ENCODE data around the gene PLA2G5.

PLA2G5 gene

DNA sequence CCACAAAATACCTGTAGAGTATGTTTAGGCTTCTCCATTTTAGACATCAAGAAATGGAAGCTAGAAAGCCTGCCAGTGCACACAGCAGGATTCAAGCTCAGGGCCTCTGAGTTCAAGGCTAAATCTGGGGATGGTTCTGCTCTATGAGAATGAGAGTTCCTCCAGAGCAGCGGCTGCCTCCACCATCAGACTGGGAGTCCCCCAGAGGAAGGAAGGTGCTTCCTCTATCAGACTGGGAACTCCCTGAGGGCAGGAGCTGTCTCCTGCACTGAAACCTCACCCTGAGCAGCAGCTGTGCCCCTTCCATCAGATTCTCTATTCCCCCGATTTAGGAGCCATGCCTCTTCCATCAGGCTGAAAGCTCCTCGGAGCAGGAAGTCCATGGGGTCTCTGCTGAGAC, 20.1 kb downstream of the PLA2G5 start:
- DNase-seq (ENCODE audit: low spot score) = no peak

DNA sequence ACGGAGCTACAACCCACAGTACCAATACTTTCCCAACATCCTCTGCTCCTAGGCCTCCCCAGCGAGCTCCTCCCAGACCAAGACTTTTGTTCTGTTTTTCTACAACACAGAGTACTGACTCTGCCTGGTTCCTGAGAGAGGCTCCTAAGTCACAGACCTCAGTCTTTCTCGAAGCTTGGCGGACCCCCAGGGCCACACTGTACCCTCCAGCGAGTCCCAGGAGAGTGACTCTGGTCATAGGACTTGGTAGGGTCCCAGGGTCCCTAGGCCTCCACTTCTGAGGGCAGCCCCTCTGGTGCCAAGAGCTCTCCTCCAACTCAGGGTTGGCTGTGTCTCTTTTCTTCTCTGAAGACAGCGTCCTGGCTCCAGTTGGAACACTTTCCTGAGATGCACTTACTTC, 20.6 kb downstream of the PLA2G5 start:
- no peak for DNase-seq (ENCODE audit: low spot score)

DNA sequence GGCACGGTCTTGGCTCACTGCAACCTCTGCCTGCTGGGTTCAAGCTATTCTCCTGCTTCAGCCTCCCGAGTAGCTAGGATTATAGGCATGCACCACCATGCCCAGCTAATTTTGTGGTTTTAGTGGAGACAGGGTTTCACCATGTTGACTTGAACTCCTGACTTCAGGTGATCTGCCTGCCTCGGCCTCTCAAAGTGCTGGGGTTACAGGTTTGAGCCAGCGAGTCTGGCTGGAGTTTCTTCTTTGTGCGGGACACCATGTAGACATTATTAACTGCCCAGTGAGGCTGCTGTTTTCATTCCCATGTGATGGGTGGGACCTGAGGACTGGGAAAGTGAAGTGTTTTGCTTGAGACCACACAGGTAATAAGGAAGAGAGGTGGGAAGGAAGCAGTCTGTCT, 23.3 kb downstream of the PLA2G5 start:
- DNase-seq (ENCODE audit: low spot score) = no peak

DNA sequence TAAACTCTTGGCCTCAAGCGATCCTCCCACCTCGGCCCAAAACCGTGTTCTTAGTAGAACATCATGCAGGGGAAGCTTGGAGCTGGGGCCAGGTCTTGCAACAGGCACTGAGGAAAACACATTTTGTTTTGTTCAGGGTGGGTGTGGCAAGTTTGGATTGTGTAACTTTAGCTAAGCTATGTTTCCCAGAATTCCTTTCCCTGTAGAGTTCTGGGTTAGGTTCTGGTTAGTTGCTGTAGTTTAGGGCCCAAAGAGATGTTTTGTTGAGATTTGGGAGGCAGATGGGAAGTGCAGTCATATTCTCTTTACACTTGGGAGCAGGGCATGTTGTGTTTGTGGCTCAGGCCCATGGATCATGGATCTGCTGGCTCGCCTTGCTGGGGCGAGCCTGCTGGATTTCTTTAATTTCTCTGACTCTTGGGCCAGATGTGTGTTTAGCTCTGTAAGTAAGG, 24.0 kb downstream of the PLA2G5 start:
- no peak for DNase-seq (ENCODE audit: low spot score)

DNA sequence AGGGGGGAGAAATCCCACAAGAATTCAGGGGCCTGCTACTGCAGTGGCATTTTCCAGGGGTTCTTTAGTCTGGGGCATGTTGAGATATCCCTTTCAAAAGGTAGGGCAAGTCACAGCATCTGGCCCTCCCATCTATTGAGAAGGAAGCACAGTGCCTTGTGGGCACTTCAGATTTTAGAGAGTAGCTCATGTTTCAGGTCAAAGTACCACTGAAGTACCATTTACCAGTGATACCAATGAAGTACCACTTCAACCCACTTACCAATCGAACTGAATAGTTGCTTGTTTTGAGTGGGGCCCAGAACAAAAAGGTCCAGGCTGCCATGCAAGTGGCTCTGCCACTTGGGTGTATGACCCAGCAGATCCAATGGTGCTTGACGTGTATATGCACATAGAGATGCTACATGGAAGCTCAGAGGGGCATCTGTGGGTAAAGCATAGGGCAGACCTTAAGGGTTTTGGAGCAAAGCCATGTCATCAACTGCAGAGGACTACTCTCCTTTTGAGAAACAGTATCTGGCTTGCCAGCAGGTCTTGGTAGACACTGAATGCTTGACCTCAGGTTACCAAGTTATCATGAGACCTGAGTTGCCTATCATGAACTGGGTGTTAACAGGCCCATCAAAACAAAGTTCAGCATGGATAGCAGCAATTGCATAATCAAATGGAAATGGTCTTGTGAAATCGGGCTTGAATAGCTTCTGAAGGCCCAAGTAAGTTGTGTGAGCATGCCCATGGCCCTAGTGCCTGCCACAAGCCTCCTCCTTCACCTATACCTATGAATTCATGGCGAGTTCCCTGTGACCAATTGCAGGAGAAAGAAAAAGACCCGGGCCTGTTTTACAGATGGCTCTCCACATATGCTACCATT, 25.8 kb downstream of the PLA2G5 start:
- no peak for DNase-seq (ENCODE audit: low spot score)

DNA sequence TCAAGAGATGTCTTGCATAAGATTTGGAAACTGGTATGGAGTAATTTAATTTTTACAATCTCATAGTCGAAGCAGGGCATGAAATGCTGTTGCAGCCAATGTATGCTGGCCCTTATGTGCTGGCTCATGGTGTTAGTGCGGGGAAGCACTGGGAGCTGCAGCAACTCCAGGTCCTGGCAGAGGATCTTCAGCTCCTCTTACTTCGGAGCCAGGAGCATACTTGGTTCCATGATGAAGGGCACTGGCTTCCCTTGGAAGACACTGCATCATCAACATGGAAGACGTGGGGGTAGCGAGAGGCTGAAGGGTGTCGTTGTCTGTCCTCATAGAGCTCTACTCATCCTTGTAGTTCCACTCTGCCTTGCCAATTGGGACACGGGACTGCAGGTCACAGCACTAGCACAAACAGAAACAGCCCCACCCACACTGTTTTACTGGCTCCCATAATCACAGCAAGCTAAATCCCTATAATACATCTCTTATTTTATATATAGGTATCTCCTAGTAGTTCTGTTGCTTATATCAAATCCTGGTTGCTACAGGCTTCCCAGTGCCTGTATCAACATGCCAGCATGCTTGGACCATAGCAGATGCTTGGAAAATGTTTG, 26.9 kb downstream of the PLA2G5 start:
- no peak for DNase-seq (ENCODE audit: low spot score)

DNA sequence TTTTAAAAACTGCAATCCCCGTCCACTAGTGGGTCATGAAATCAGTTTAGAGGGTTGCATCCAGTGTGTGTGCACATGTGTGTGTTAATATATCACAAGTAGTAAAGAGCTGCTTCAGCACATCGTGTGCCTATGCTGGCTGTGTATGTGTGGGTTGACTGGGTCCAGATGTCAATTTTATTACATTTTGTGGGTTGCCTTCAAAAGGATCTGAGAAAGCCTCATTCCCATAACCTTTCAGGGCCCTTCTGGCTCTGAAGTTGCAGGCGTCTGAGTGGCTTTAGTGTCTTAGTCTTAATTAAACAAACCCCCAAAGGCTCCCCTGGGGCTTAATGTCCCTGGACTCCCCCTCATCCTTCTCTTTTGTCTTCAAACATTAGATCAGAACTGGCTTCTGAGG, 29.5 kb downstream of the PLA2G5 start:
- DNase-seq (ENCODE audit: low spot score) = no peak

DNA sequence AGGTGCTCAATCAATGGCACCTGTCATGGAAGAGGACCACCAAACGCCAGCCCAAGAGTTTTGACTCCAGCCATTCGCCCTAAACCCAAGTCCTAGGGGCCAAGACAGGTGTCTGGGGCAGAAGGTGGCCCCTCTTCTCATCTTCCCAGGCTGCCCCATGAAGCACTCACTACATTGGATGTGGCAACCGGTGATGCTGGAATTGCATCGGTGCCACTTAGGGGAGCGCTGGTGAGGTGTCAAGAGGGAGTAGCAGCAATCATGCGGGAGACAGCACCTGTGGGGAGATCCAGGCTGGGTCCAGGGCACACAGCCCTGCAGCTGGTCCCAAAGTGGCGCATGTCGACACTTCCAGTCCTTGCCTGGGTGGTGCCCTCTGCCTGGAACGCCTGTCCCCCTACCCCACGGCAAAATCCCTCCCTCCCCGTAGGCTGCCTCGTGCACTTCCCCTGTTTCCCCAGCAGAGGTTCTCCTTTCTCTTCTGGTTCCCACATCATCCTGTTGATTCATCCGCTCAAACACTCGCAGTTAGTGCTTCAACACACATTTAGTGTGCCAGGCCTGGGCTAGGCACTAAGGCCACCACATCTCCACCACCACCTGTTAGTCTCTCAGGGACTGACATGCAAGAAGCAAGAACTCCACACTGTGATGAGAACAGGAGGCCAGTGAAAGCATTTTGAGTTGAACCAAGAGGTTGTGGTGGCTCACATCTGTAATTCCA, 30.8 kb downstream of the PLA2G5 start:
- DNase-seq (ENCODE audit: low spot score) = peak; percentile 68

DNA sequence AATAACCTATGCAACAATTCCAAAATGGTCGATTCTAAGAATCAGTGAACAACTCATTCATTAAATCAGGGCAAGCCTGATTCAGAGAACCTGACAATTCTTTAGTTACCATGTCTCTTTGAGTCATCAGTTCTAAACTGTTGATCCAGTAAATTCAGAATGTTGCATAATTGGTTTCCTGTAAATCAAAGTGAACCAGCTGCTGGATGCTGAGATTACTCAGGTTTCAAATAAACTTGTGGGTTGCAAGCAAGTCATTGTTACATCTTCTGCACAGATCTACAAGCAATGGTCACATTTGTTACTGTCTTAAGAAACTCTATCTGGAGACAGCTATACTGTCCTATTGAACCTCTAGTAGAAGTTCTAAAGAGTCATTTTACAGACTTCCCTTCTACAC, 32.9 kb downstream of the PLA2G5 start:
- DNase-seq (ENCODE audit: low spot score) = no peak

DNA sequence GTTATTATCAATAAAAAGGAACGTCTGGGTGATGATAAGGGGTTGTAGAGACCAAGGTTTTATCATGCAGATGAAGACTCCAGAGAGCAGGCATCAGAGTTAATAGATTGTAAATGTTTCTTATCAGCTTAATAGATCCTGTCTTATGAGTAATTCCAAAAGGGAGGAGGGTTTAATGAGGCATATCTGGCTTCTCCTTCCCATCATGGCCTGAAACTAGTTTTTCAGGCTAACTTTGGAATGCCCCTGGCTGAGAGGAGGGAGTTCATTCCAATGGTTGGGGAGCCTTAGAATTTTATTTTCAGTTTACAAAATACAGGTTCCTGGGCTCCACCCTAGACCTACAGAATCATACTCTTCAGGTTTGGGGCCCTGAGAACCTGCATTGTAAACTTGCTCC, 35.9 kb downstream of the PLA2G5 start:
- no peak for DNase-seq (ENCODE audit: low spot score)

DNA sequence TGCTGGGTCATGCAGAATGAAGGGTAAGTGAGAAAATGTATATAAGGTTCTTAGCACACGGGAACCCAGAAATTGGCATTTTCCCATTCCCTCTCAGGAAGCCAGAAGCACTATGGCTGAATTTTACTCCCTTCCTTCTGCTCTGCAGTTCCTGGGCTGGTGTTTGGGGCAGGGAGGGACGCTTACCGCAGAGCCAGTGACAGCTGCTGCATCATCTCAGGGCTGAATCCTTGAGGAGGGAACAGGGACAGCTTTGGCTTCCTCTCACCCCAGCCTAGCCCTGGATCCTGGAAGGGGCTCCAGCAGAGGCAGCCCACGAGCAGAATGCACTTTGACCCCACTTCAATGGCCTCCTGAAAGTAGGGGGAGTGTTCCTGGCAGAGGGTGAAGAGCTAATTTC, 37.4 kb downstream of the PLA2G5 start:
- DNase-seq (ENCODE audit: low spot score) = no peak

DNA sequence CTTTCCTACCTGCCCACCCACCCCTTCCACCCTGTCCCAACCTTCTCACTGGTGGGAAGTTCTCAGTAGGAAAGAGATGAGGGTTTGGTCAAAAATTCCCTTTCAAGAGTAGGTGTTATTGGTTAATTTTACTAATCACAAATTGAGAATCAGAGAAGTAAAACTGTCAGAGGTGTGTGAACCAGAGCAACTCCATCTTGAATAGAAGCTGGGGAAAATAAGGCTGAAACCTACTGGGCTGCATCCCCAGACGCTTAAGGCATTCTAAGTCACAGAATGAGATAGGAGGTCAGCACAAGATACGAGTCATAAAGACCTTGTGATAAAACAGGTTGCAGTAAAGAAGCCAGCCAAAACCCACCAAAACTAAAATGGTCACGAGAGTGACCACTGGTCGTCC, 37.8 kb downstream of the PLA2G5 start:
- no peak for DNase-seq (ENCODE audit: low spot score)

DNA sequence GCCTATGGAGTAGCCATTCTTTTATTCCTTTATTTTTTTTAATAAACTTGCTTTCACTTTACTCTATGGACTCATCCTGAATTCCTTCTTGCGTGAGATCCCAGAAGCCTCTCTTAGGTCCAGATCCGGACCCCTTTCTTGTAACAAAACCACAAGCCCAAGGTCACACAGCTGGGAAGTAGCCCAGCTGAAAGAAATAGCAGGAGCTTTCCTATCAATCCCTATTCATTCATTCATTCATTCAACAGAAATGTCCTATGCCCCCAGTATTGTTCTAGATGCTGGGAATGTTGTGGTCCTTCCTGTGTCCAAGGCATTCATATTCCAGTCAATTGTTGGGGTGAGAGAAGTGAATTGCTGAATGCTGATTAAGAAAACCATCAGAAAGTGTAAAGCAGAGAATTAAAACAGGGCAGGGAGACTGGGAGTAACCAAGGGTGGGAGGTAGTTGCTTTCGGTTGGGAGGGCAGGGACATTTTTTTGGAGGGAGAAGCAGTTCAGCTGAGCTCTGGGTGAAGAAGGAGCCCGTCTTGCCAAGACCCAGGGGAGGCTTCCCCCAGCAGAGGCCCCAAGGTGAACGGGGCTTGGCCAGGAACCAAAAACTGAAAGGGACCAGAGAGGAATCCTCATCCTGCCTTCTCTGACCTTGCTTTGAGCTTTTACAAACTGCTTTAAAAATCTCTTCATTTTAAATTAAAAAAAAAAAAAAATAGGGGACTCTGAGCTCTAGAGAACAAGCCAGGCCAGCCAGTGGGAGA, 38.6 kb downstream of the PLA2G5 start:
- no peak for DNase-seq (ENCODE audit: low spot score)

DNA sequence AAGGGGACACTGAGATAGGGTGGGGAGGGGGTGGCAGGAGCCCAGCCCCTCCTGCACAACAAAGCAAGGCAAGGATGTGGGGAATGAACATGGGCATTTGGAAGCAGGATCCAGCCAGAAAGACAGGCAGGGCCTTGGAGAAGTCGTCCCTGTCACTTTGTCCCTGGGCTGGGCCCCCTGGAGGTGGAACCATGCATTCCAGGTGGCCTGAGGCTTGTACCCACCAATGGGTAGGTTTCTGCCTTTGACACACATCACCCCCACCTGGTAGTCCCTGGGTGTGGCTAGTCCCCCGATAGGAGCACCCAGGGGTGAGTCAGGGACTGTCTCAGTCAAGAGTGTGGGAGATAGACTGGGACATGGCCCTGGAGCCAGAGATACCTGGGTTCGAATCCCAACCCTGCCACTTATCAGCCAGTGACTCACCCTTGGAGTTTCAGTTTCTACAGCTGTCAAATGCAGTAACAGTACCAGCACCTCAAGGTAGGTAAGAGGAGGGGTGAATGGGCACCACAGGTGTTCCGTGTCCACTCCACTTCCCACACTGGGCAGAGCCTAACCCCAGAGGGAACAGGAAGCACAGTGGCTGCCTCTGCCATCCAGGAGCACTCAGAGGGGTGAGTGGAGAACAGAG, 39.3 kb downstream of the PLA2G5 start:
- no peak for DNase-seq (ENCODE audit: low spot score)

DNA sequence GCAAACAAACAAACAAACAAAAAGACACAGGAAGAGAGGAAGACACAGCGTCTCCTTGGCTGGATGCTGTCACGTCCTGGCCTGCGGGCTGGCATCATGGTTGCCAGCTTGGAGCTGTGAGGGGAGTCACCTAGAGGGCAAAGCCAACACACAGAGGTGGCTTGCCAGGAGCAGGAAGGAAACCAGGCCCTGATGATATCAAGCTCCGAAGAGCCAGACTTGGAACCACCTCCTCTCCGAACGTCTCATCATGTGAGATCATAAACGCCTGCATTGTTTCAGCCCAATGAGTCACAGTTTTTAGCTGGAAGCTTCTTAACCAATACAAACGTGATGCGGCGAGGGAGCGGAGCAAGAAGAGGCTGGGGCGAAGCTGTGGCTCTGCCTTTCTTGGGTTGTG, 40.7 kb downstream of the PLA2G5 start:
- no peak for DNase-seq (ENCODE audit: low spot score)

DNA sequence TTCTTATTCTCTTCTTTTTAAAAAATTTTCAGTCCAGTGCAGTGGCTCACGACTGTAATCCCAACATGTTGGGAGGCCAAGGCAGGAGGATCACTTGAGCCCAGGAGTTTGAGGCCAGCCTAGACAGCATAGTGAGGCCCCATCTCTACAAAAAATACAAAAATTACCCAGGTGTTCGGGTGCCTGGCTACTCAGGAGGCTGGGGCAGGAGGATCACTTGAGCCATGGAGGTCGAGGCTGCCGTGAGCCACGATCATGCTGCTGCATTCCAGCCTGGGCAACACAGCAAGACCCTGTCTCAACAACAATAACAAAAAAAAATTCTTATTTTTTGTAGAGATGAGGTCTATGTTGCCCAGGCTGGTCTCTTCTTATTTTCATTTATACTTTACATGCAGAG, 41.5 kb downstream of the PLA2G5 start:
- DNase-seq (ENCODE audit: low spot score) = no peak

DNA sequence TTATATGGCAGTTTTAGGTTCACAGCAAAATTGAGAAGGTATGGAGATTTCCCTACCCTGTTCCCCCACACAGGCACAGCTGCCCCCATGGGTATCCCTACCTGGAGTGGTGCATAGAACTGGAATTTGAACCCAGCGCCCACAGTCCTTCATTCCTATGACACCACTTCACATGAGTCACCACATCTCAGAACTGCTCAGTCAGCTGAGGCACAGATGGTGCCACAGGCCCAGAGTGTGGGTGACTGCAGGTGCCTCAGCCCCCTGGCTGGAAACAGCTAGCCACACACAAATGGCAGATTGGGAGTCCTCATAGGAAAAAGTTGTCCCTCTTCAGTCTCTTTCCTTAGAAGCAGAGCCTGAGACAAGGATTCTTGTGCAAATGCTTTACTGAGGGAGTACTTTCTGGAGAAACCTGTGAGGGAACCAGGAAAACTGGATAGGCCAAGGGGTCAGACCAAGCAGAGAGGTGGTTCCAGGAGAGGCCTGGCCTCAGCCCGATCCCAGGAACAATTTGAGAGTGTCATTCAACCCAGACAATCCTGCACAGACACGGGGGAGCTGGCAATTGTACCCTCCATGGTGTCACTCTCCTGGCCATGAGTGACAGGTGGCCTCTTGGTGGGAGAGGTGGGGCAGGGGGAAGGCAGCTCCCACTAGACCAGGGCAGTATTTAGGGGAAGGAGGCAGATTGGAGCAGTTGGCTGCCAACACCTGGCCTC, 42.4 kb downstream of the PLA2G5 start:
- DNase-seq (ENCODE audit: low spot score) = no peak

DNA sequence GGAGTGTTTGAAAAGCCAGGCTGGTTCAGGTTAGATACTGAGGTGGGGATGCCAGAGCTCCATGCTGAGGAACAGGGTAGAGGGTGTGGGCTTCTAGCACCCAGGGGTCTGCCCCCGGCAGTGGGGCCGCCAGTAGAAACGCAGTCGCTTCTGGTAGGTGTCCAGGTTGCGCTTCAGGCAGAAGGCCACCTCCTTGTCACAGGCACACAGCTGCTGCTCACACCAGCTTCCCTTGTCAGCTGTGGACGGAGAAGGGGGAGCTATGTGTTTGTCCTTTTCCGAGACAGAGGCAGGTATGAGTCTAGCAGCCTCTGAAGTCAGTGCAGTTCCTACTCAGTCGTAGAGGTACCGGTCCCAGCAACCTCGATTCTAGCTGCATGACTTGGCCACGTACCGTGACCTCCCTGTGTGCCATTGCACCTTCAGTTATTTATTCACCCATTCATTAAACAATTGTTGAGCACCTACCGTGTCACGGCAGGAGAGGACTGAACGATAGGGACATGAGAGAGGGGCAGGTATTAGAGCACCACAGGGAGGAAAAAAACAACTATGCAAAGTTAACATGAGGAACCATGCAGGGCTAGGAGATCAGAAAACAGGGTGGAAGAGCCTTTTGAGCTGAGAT, 44.1 kb downstream of the PLA2G5 start:
- DNase-seq (ENCODE audit: low spot score) = no peak

DNA sequence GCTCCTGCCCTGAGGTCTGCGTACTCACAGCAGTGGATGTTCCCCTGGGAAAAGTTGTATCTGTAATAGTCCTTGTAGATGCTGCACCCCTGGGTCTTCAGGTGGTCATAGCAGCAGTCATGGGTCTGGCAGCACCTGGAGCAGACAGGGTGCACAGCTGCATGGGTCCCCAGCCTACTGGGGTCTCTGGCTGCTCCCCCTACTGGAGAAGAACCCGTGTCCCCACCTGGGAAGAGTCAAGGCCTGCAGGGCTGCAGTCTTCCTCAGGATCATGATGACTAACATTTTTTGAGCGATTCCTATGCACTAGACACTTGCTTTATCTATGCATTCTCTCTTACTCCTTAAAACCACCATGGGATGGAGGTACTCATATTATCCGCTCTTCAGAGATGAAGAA, 45.5 kb downstream of the PLA2G5 start:
- DNase-seq (ENCODE audit: low spot score) = no peak

DNA sequence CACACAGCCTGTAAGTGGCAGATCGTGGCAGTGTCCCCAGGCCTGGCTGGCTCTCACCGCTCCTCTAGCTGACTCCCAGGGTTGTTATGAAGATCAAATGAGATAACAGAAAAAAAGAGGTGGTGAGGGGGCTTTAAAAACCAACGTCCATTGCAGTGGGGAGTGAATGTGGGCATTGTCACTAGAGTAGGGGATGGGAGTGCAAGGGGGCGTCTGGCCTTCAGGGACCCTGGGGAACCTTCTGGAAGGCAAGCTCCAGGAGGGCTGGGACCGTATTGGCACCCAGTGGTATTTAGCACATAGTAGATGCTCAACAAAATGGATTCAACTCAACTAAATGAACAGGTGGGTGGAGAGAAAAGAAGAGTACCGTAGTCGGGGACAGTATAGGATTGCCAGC, 45.9 kb downstream of the PLA2G5 start:
- no peak for DNase-seq (ENCODE audit: low spot score)

DNA sequence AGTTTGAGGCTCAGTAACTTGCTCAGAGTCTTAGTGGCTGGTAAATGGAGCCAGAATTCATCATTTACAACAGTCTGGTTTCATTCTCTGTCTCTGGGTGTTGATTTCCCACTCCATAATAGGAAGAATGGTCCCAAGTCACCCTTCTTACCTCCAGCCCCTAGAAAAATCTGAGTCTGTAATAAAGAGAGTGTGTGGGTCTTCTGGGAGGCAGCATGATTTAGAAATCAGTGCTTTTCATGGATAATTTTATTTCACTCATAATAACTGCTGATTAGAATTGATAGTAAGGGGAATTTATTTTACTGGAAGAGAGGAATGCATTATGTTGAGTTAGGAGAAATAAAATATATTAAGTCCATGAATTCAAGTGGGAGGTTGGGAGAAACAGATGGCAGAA, 47.2 kb downstream of the PLA2G5 start:
- no peak for DNase-seq (ENCODE audit: low spot score)

Data from ecto neural progenitor cell (in vitro differentiated cells).